ENCODE results near the gene ULK1.

Gene ULK1

GRCh38 chr12:131971226-131971625 lies 76.8 kb downstream of the ULK1 start:
- Histone ChIP-seq H3K4me1 (ENCODE audit: control insufficient read depth, insufficient read depth, low read length) (no peaks in the 10 kb centered on the region), H3K27ac (ENCODE audit: extremely low read depth, low read depth, low read length) (no peak overlapping the region), H3K4me3 (ENCODE audit: low read depth, low read length) (no peak overlapping the region), H3K36me3 (ENCODE audit: control insufficient read depth in 2 of 2, insufficient read depth in 1 of 2, low read length in 2 of 2) (peaks cover 0 to 3% of the 10 kb centered on the region in 2 experiments; a peak in 1 of 3 replicates), H3K9me3 (ENCODE audit: control insufficient read depth, insufficient read depth, low read depth, low read length) (no peaks in the 10 kb centered on the region)
- POLR2A ChIA-PET, result no interaction called here
- TF ChIP-seq ZBTB49 (tag by site-specific recombination; IDR thresholded peaks at IDR 0.05; ENCODE audit: low read depth), result no peak
- TF ChIP-seq ZNF510 (tag by site-specific recombination; IDR thresholded peaks at IDR 0.05; ENCODE audit: insufficient replicate concordance), result no peak
- no peak for TF ChIP-seq ZNF311 (tag by site-specific recombination; IDR thresholded peaks at IDR 0.05; ENCODE audit: borderline replicate concordance)
- no peak for TF ChIP-seq ZNF366 (tag by site-specific recombination; conservative IDR thresholded peaks at IDR 0.05)
- TF ChIP-seq ZNF24 (tag by site-specific recombination; IDR thresholded peaks at IDR 0.05), result no peak
- TF ChIP-seq ZNF571 (tag by site-specific recombination; IDR thresholded peaks at IDR 0.05), result no peak
- CTCF ChIA-PET, result no interaction called here
